Thyroid gland (tissue), 4 donors: ENCODE results near the gene GJC1. TPM values are rescaled to one million over a fixed set of nuclear protein-coding genes. Genes with fewer than 3 reads are reported as not detected.

Source experiments
- DNase-seq, 2 donors: peaks; one replicate each; pipeline ENCODE4 v3.0.0-alpha.2; 2019
- H3K27ac ChIP-seq, 3 donors: fragments of 200-600 bp; sonication (generic); 1 replicate in 2 of 3; 2 replicates in 1 of 3; pipeline ENCODE4 v1.5.1; 2016 to 2019; ENCODE audit warnings: mild to moderate bottlenecking in 1 of 3, moderate library complexity in 1 of 3
- H3K27me3 ChIP-seq: fragments of 200-600 bp; sonication (generic); one replicate; pipeline ENCODE4 v1.5.1; 2019
- H3K36me3 ChIP-seq, 2 donors: fragments of 200-600 bp; sonication (generic); one replicate each; pipeline ENCODE4 v1.5.1; 2016 to 2019
- H3K4me1 ChIP-seq, 2 donors: fragments of 200-600 bp; sonication (generic); one replicate each; pipeline ENCODE4 v1.5.1; 2017 to 2019
- H3K4me3 ChIP-seq, 3 donors: fragments of 200-600 bp; sonication (generic); replicated peaks in 1 of 3; 1 replicate in 2 of 3; 2 replicates in 1 of 3; pipeline ENCODE4 v1.5.1; 2016; ENCODE audit warnings: mild to moderate bottlenecking in 1 of 3
- H3K9me3 ChIP-seq: fragments of 200-600 bp; sonication (generic); one replicate; pipeline ENCODE4 v1.5.1; 2017
- CTCF ChIP-seq, 6 experiments: fragments of 200-600 bp in 3 of 6; fragments of 450-650 bp in 3 of 6; sonication (generic) in 3 of 6; IDR thresholded peaks; one replicate each; pipeline ENCODE4 v1.5.1; 2016 to 2019; ENCODE audit warnings: antibody characterized with exemption in 6 of 6, mild to moderate bottlenecking in 2 of 6, inconsistent platforms in 1 of 6, moderate library complexity in 1 of 6
- POLR2A ChIP-seq, 2 donors: fragments of 450-650 bp; IDR thresholded peaks; one replicate each; pipeline ENCODE4 v1.6.1; 2017; ENCODE audit warnings: antibody characterized with exemption in 2 of 2, mild to moderate bottlenecking in 2 of 2, moderate library complexity in 1 of 2
- WGBS, 2 donors: methylation state at CpG; one replicate each; pipeline ENCODE4 v1.1.5; 2017; 5-methylcytosine and 5-hydroxymethylcytosine counted together
- intact Hi-C: fragments of 100-400 bp; cut with DNase I; formaldehyde crosslinking; loops from one replicate; pipeline ENCODE4 v1.15.1; 2023
- total RNA-seq, 4 donors: library from RNA; depleted of rRNA; stranded (reverse); fragments of >200 nt; gene quantifications; one replicate each; pipeline ENCODE4 v1.2.3, GENCODE V29; 2016

Gene GJC1
- total RNA-seq, 4 donors from 2014 or later: 1.4 to 6.1 (median 3.8) TPM

GRCh38 chr17:44775136-44775837, 54.8 kb downstream of the GJC1 start:
- Histone ChIP-seq H3K27ac (no peak overlapping the region), H3K27me3 (no peaks in the 10 kb centered on the region), H3K9me3 (no peaks in the 10 kb centered on the region), H3K4me3 (peak overlapping the region in 2 of 3 donors; percentile 19 to 42), H3K4me1 (peaks cover 13 to 22% of the 10 kb centered on the region in 2 donors), H3K36me3 (no peaks in the 10 kb centered on the region)
- peak; percentile 97 to 98 for DNase-seq
- intact Hi-C loops: loop anchor here (2.0 to 5.0 kb wide), 3 partner anchors 90 to 357 kb away; partner anchors contain the start of gene PLCD3
- 0 to 3% methylated on average over 9 to 23 of the region's 50 CpGs for WGBS, 2 donors
- peak in 1 of 6 experiments; percentile 11 for TF ChIP-seq CTCF (IDR thresholded peaks at IDR 0.05)
- peak in 1 of 2 donors; percentile 25 for TF ChIP-seq POLR2A (IDR thresholded peaks at IDR 0.05)

GRCh38 chr17:44774271-44775135, 55.6 kb downstream of the GJC1 start:
- TF ChIP-seq POLR2A (IDR thresholded peaks at IDR 0.05) (no peak), CTCF (IDR thresholded peaks at IDR 0.05) (peak; percentile 92 to 99 (median 98))
- Histone ChIP-seq H3K4me3 (peak overlapping the region in 2 of 3 donors; percentile 19 to 42), H3K9me3 (no peaks in the 10 kb centered on the region), H3K27me3 (no peaks in the 10 kb centered on the region), H3K27ac (no peak overlapping the region), H3K36me3 (no peaks in the 10 kb centered on the region), H3K4me1 (peaks cover 13 to 21% of the 10 kb centered on the region in 2 donors)
- intact Hi-C loops: loop anchor here (2.0 to 5.0 kb wide), 3 partner anchors 90 to 358 kb away; partner anchors contain the start of gene PLCD3
- 19 to 21% methylated on average over 32 to 36 of the region's 42 CpGs for WGBS, 2 donors
- DNase-seq: peak; percentile 88

GRCh38 chr17:44773140-44773539, 56.9 kb downstream of the GJC1 start:
- no peak for DNase-seq
- 55 to 80% methylated on average over 1 to 6 of the region's 6 CpGs for WGBS, 2 donors
- Histone ChIP-seq H3K9me3 (no peaks in the 10 kb centered on the region), H3K27me3 (no peaks in the 10 kb centered on the region), H3K36me3 (no peaks in the 10 kb centered on the region), H3K4me3 (no peak overlapping the region), H3K4me1 (peaks cover 11 to 13% of the 10 kb centered on the region in 2 donors), H3K27ac (no peak overlapping the region)
- TF ChIP-seq CTCF (IDR thresholded peaks at IDR 0.05): no peak
- TF ChIP-seq POLR2A (IDR thresholded peaks at IDR 0.05): no peak
- intact Hi-C loops: no loop called here

GRCh38 chr17:44772308-44773045, 57.6 kb downstream of the GJC1 start:
- H3K36me3 ChIP-seq: no peaks in the 10 kb centered on the region
- H3K4me1 ChIP-seq: peaks cover 11 to 13% of the 10 kb centered on the region in 2 donors
- H3K4me3 ChIP-seq: no peak overlapping the region
- no peak for DNase-seq
- no peaks in the 10 kb centered on the region for H3K9me3 ChIP-seq
- intact Hi-C loops: no loop called here
- no peak for TF ChIP-seq CTCF (IDR thresholded peaks at IDR 0.05)
- TF ChIP-seq POLR2A (IDR thresholded peaks at IDR 0.05): no peak
- no peak overlapping the region for H3K27ac ChIP-seq
- 65 to 74% methylated on average over 12 to 13 of the region's 21 CpGs for WGBS, 2 donors
- no peaks in the 10 kb centered on the region for H3K27me3 ChIP-seq
